B cell (primary cell): ENCODE results near the gene MTX1. TPM values are rescaled to one million over a fixed set of nuclear protein-coding genes. Genes with fewer than 3 reads are reported as not detected.

Source experiments
- ATAC-seq: fragments of 200-7000 bp; cut with Tn5 transposase; one replicate; pipeline ENCODE4 v1.10.0; 2021; ENCODE audit warnings: low read depth, mild to moderate bottlenecking, moderate number of reproducible peaks, moderate library complexity
- CTCF ChIA-PET: fragments of 350-600 bp; sonication (Branson Sonifier 250); formaldehyde crosslinking; loops from one replicate; lab custom pipeline; 2021; ENCODE audit warnings: antibody characterized with exemption, inconsistent platforms; lab: Charles Lee
- POLR2A ChIA-PET: fragments of 350-600 bp; sonication (Branson Sonifier 250); formaldehyde crosslinking; loops from one replicate; lab custom pipeline; 2021; ENCODE audit warnings: antibody characterized with exemption; lab: Charles Lee
- DNase-seq: peaks from one replicate; pipeline ENCODE4 v3.0.0; 2013
- H2AFZ ChIP-seq: 2 replicates; pipeline ENCODE4 v1.6.1; 2012; ENCODE audit warnings: mild to moderate bottlenecking, low read depth, low read length; ENCODE audit not compliant: insufficient read depth, poor library complexity, severe bottlenecking
- H3K27ac ChIP-seq, 2 donors: 1 replicate in 1 of 2; 2 replicates in 1 of 2; pipeline ENCODE4 v1.5.1; 2012 to 2013; ENCODE audit warnings: low read length in 2 of 2, mild to moderate bottlenecking in 2 of 2, moderate library complexity in 1 of 2
- H3K27me3 ChIP-seq, 4 experiments: fragments of 200-600 bp in 1 of 4; sonication (generic) in 1 of 4; replicated peaks in 1 of 4; 1 replicate in 2 of 4; 2 replicates in 2 of 4; pipeline versions ENCODE4 v1.6.1 to v1.7.0; 2013 to 2016; ENCODE audit warnings: low read length in 3 of 4, mild to moderate bottlenecking in 2 of 4, mixed read lengths in 1 of 4, moderate library complexity in 1 of 4; ENCODE audit not compliant: insufficient read depth in 4 of 4, control insufficient read depth in 3 of 4; ENCODE audit errors: control extremely low read depth in 1 of 4
- H3K36me3 ChIP-seq, 2 experiments: replicated peaks in 1 of 2; 1 replicate in 1 of 2; 2 replicates in 1 of 2; pipeline versions ENCODE4 v1.6.1 to v1.7.1; 2013; ENCODE audit warnings: low read length in 1 of 2; ENCODE audit not compliant: insufficient read depth in 2 of 2, control insufficient read depth in 1 of 2; ENCODE audit errors: control extremely low read depth in 1 of 2, extremely low read depth in 1 of 2
- H3K4me1 ChIP-seq, 2 donors: fragments of 200-600 bp in 1 of 2; sonication (generic) in 1 of 2; 1 replicate in 1 of 2; 2 replicates in 1 of 2; pipeline versions ENCODE4 v1.5.1 to v1.6.1; 2013 to 2017; ENCODE audit warnings: low read length in 2 of 2; ENCODE audit not compliant: control insufficient read depth in 2 of 2, insufficient read depth in 2 of 2
- H3K4me2 ChIP-seq: replicated peaks from 2 replicates; pipeline ENCODE3; 2012; ENCODE audit warnings: mild to moderate bottlenecking, low read depth, low read length; ENCODE audit not compliant: poor library complexity, severe bottlenecking
- H3K4me3 ChIP-seq, 5 experiments: fragments of 200-600 bp in 1 of 5; sonication (generic) in 1 of 5; 1 replicate in 3 of 5; 2 replicates in 2 of 5; pipeline versions ENCODE4 v1.5.1 to v1.7.0; 2011 to 2016; ENCODE audit warnings: low read length in 4 of 5, mild to moderate bottlenecking in 4 of 5, low read depth in 2 of 5, control low read depth in 1 of 5, moderate library complexity in 1 of 5; ENCODE audit not compliant: insufficient read depth in 1 of 5; ENCODE audit errors: control extremely low read depth in 1 of 5, extremely low read depth in 1 of 5
- H3K79me2 ChIP-seq: fragments of 200-600 bp; sonication (generic); one replicate; pipeline ENCODE4 v1.6.0; 2016; ENCODE audit warnings: low read length; ENCODE audit not compliant: control insufficient read depth, insufficient read depth
- H3K9ac ChIP-seq: fragments of 200-600 bp; sonication (generic); 2 replicates; pipeline ENCODE4 v1.6.1; 2017; ENCODE audit warnings: mild to moderate bottlenecking, low read length, moderate library complexity
- H3K9me3 ChIP-seq, 3 donors: one replicate each; pipeline versions ENCODE4 v1.6.1 to v1.7.1; 2013; ENCODE audit warnings: low read length in 2 of 3; ENCODE audit not compliant: control insufficient read depth in 2 of 3, insufficient read depth in 1 of 3; ENCODE audit errors: control extremely low read depth in 1 of 3
- H4K20me1 ChIP-seq: 2 replicates; pipeline ENCODE4 v1.6.0; 2012; ENCODE audit warnings: mild to moderate bottlenecking, low read length; ENCODE audit not compliant: insufficient read depth, control insufficient read depth, poor library complexity, severe bottlenecking
- H3K27ac Mint-ChIP-seq: one replicate; pipeline ENCODE4 v1.8.0; 2021; ENCODE audit warnings: mixed read lengths
- H3K27me3 Mint-ChIP-seq: one replicate; pipeline ENCODE4 v1.8.0; 2021; ENCODE audit warnings: mixed read lengths
- H3K4me1 Mint-ChIP-seq: one replicate; pipeline ENCODE4 v1.8.0; 2021; ENCODE audit warnings: mixed read lengths
- H3K4me3 Mint-ChIP-seq: one replicate; pipeline ENCODE4 v1.8.0; 2021; ENCODE audit warnings: mixed read lengths
- H3K9me3 Mint-ChIP-seq: one replicate; pipeline ENCODE4 v1.8.0; 2022; ENCODE audit warnings: mixed read lengths; ENCODE audit not compliant: insufficient read depth
- CTCF ChIP-seq: fragments of 200-600 bp; IDR thresholded peaks from one replicate; pipeline ENCODE4 v1.8.0; 2022; ENCODE audit warnings: antibody characterized with exemption, mild to moderate bottlenecking
- EZH2 ChIP-seq: IDR thresholded peaks from 2 replicates; pipeline ENCODE4 v1.6.1; 2012; ENCODE audit warnings: borderline replicate concordance, low read depth, mild to moderate bottlenecking, moderate library complexity, low read length; ENCODE audit not compliant: insufficient read depth, poor library complexity, severe bottlenecking
- WGBS: methylation state at CpG from one replicate; pipeline ENCODE4 v1.1.5; 2013; ENCODE audit warnings: missing lambda C conversion rate; ENCODE audit not compliant: insufficient coverage; 5-methylcytosine and 5-hydroxymethylcytosine counted together
- intact Hi-C: fragments of 100-400 bp; cut with micrococcal nuclease; formaldehyde crosslinking; loops from one replicate; pipeline ENCODE4 v1.10.0; 2022
- polyA plus RNA-seq: library from polyadenylated mRNA; depleted of rRNA; stranded (reverse); fragments of >200 nt; gene quantifications from 2 replicates; pipeline ENCODE4 v1.2.3, GENCODE V29; 2012
- total RNA-seq, 2 donors: library from RNA; stranded (reverse); fragments of 120-200 nt in 1 of 2; gene quantifications; 1 replicate in 1 of 2; 2 replicates in 1 of 2; pipeline versions ENCODE4 v1.2.3 to v1.2.4, GENCODE V29; 2013 to 2022

MTX1 gene
- total and polyA plus RNA-seq, 2 donors (not counting 1 experiment from before 2014, with no cell fraction given), result 19.0 to 40.4 TPM

- peak overlapping the region; percentile 45 for H3K4me3 Mint-ChIP-seq
- peaks cover 29% of the 10 kb centered on the region for H3K79me2 ChIP-seq
- intact Hi-C loops, result no loop called here
Observed at GRCh38 chr1:155175281-155175926, 33.1 kb upstream of the MTX1 start.

More at GRCh38 chr1:155175281-155175926, 33.1 kb upstream of the MTX1 start:
- Mint-ChIP-seq H3K27me3 (no peaks in the 10 kb centered on the region), H3K27ac (no peak overlapping the region), H3K9me3 (no peaks in the 10 kb centered on the region), H3K4me1 (peaks cover 35% of the 10 kb centered on the region)
- Histone ChIP-seq H3K9ac (no peak overlapping the region), H3K27ac (no peak overlapping the region), H2AFZ (no peak overlapping the region), H3K4me1 (peaks cover 24 to 33% of the 10 kb centered on the region in 2 donors), H3K36me3 (peaks cover 0 to 6% of the 10 kb centered on the region in 2 experiments), H4K20me1 (no peaks in the 10 kb centered on the region), H3K4me3 (no peak overlapping the region), H3K4me2 (no peak overlapping the region), H3K27me3 (no peaks in the 10 kb centered on the region), H3K9me3 (no peaks in the 10 kb centered on the region)
- ChIA-PET CTCF (interaction anchor here (0.6 to 12.7 kb wide), 15 partner anchors 10 to 394 kb away, joined by 3 to 196 read pairs (median 4); partner anchors contain the start of genes MTX1 and THBS3), POLR2A (interaction anchor here (0.6 to 2.4 kb wide), 3 partner anchors 18 to 52 kb away, joined by 3 to 15 read pairs (median 8); partner anchors contain the start of gene SLC50A1)
- 96% methylated on average over 8 of the region's 12 CpGs for WGBS
- DNase-seq (peak; percentile 37), ATAC-seq (no peak)
- TF ChIP-seq EZH2 (no peak), CTCF (no peak)
